Measurements from ENCODE around the gene CD300E. TPM values are rescaled to one million over a fixed set of nuclear protein-coding genes. Genes with fewer than 3 reads are reported as not detected.

CD300E gene
- total RNA-seq, 1 donor from 2014 or later = not detected

GRCh38 chr17:74599023-74599399 lies 24.5 kb downstream of the CD300E start:
- no peak overlapping the region for H3K4me3 Mint-ChIP-seq
- peaks cover 84% of the 10 kb centered on the region for H3K27me3 Mint-ChIP-seq (ENCODE audit: low read depth)
- TF ChIP-seq CTCF (conservative IDR thresholded peaks at IDR 0.05) = no peak
- H3K4me1 Mint-ChIP-seq = peaks cover 4% of the 10 kb centered on the region
- H3K36me3 Mint-ChIP-seq (ENCODE audit: low read depth) = no peaks in the 10 kb centered on the region
- DNase-seq (ENCODE audit: low read depth, low spot score) = no peak
- H3K27ac Mint-ChIP-seq (ENCODE audit: unreplicated experiment) = no peak overlapping the region
- H3K9me3 Mint-ChIP-seq = no peaks in the 10 kb centered on the region

- no peak for DNase-seq (ENCODE audit: low read depth, low spot score)
- no peak for TF ChIP-seq CTCF (conservative IDR thresholded peaks at IDR 0.05)
- peaks cover 4% of the 10 kb centered on the region for H3K4me1 Mint-ChIP-seq
- no peak overlapping the region for H3K27ac Mint-ChIP-seq (ENCODE audit: unreplicated experiment)
- peaks cover 81% of the 10 kb centered on the region for H3K27me3 Mint-ChIP-seq (ENCODE audit: low read depth)
- H3K36me3 Mint-ChIP-seq (ENCODE audit: low read depth) = no peaks in the 10 kb centered on the region
- H3K9me3 Mint-ChIP-seq = no peaks in the 10 kb centered on the region
- no peak overlapping the region for H3K4me3 Mint-ChIP-seq
Observed at GRCh38 chr17:74598346-74599022, 25.1 kb downstream of the CD300E start.

GRCh38 chr17:74597069-74597790 lies 26.3 kb downstream of the CD300E start:
- H3K4me3 Mint-ChIP-seq = no peak overlapping the region
- no peak overlapping the region for H3K27ac Mint-ChIP-seq (ENCODE audit: unreplicated experiment)
- no peak for TF ChIP-seq CTCF (conservative IDR thresholded peaks at IDR 0.05)

GRCh38 chr17:74595037-74595750 lies 28.3 kb downstream of the CD300E start:
- no peak overlapping the region for H3K27ac Mint-ChIP-seq (ENCODE audit: unreplicated experiment)
- peaks cover 69% of the 10 kb centered on the region for H3K27me3 Mint-ChIP-seq (ENCODE audit: low read depth)
- no peak for DNase-seq (ENCODE audit: low read depth, low spot score)
- H3K4me1 Mint-ChIP-seq = no peaks in the 10 kb centered on the region
- TF ChIP-seq CTCF (conservative IDR thresholded peaks at IDR 0.05) = no peak
- no peaks in the 10 kb centered on the region for H3K9me3 Mint-ChIP-seq
- H3K36me3 Mint-ChIP-seq (ENCODE audit: low read depth) = no peaks in the 10 kb centered on the region
- H3K4me3 Mint-ChIP-seq = no peak overlapping the region

More at GRCh38 chr17:74597069-74597790, 26.3 kb downstream of the CD300E start:
- peaks cover 77% of the 10 kb centered on the region for H3K27me3 Mint-ChIP-seq (ENCODE audit: low read depth)
- no peaks in the 10 kb centered on the region for H3K9me3 Mint-ChIP-seq
- H3K4me1 Mint-ChIP-seq = no peaks in the 10 kb centered on the region
- no peak for DNase-seq (ENCODE audit: low read depth, low spot score)
- H3K36me3 Mint-ChIP-seq (ENCODE audit: low read depth) = no peaks in the 10 kb centered on the region

- Mint-ChIP-seq H3K4me1 (no peaks in the 10 kb centered on the region), H3K27me3 (ENCODE audit: low read depth) (peaks cover 47% of the 10 kb centered on the region), H3K9me3 (no peaks in the 10 kb centered on the region), H3K4me3 (no peak within 1 kb of the TSS), H3K27ac (ENCODE audit: unreplicated experiment) (no peak within 1 kb of the TSS), H3K36me3 (ENCODE audit: low read depth) (no peaks in the 10 kb centered on the region)
- no peak for DNase-seq (ENCODE audit: low read depth, low spot score)
- TF ChIP-seq CTCF (conservative IDR thresholded peaks at IDR 0.05) = no peak
Observed at GRCh38 chr17:74592087-74592990, 31.2 kb downstream of the CD300E start, which contains the start of gene CD300LD. Gene CD300LD (minus strand): TSS chr17:74592283. CDS start chr17:74592202, 81 bp downstream.

Data from neural crest cell (in vitro differentiated cells).